ENCODE measurements around the gene MS4A6A.
"Not testable (repeated sequence)": the region's sequence is repeated elsewhere in the genome, so short reads cannot be mapped to it uniquely, and the experiment has no call there.

Gene MS4A6A

DNA sequence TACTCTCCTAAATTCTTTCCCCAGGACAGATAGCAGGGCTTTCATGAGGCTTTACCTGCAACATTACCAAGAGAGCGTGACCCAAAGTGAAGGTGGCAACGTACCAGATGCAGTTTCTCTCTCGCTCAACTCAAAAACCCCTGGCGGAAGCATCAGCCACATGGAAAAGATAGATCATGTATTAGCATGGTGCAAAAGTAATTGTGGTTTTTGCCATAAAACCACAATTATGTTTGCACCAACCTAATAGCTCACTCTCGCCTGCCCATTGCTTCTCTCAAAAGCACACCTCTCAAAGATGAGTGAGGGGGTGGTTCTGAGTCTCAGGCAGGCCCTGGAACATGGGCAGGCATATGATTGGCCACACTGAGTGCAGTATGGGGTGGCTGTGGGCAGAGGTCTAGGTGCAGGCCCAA, 7.0 kb downstream of the MS4A6A start:
- DNase-seq: no peak

DNA sequence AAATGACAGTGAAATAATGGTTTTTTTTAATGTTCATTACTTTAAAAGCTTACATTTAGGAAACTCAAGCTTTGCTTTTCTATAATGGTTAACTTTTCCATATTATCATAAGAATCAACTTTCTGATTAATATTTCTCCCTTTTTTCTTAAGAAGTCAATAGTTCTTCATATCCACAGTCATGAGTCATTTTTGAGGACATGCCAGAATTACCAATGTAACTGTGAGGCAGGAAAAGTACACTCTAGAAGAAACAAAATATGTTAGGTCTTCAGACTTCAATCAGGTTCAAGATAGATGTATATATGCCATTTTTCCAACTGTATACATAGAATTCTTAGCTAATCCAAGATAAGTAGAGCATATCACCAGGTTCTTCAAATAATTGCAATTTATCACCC, 10.9 kb downstream of the MS4A6A start:
- DNase-seq: no peak

DNA sequence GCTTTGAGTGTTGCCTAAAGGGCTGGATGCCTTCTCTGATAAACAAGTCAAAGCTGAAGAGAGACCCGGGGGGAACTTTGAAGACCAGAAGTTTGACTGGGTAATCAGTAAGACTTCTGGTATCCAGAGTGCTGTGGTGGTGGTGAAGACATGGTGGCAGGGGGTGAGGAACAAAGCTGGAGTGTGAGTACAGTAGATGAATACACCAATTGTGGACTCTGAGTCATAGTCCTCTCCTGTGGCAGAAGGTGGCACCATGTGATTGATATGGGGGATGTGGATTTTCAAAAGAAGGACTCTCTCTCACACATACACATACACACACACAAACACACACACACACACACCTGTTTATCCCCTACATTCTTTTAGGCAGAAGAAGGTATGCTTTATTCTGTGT, 12.3 kb downstream of the MS4A6A start:
- no peak for DNase-seq

DNA sequence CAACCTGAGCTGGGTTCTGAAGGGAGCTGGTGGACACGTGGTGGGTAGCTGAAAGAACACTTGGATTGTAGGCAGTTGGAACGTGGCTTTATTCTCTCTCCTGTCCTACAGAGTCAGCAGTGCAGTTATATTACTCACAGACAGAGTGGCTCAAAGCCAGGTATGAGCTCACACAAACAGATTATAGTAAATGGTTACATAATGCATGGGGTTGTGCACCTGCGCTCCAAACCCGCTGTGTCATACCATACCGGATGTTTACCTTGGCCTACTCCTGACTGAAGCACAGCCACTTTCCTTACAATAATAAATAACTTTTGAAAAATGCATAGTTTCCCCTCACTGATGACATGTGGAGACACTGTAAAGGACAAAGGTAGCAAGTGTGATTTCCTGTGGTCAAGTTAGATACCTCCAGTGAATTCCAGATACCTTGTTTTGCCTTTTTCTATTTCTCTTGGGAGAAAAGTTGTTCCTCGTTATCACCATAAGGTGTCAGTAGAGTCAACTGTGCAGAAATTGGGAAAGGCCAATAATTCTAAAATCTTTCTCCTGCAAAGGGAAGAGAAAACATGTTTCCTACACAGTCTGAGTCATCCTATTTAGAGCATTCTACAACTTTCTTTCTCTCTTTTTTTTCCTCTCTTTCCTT, 13.5 kb downstream of the MS4A6A start:
- DNase-seq: no peak

DNA sequence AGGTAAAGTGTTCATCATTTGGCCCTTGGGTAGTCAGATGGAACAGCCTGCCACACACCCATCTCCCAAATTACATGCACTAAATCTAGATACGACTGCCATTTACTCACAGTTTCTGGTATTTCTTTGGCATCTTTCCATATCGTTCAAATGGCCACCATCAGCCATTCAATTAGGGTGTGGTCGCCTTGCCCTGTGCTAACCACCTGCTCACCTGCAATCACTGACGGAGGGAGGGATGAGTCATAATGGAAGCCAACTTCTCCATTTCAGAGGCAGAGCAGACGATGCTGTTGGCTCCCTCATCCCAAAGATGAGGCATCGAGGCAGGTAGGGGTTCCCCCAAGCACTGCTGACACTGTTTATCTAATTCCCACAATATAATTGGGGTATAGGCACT, 14.6 kb downstream of the MS4A6A start:
- DNase-seq: no peak

DNA sequence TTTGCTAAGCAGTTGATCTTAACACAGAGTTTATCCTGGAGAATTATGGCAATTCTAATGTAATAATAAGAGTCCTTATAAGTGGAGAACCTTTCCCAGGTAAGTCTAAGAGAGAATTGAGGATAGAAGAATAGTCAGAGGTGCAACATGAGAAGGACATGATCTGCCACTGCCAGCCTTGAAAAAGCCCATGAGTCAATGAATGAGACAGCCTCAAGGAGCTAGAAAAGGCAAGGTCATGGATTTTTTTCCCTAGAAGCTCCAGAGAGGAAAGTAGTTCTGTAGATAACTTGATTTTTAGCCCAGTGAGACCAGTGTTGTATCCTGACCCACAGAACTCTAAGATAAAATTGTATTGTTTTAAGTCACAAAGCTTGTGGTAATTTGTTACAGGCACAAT, 16.9 kb downstream of the MS4A6A start:
- DNase-seq: no peak

DNA sequence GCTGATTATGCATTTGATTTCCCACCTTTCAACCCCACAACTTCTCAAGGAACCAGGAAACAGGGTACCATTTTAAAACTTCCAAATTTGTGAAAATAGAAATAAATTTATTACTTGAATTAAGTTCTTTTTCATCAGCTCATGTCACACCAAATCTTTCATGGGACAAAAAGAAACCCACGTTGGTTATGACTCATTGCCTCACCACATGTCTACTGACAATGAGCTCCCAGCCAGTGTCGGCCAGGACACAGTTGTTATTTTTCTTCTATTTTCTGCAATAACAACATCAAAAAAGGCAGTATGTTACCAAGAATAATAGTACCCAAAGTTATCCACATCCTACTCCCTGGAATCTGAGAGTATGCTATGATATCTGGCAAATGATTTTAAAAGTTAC, 17.3 kb downstream of the MS4A6A start:
- no peak for DNase-seq

DNA sequence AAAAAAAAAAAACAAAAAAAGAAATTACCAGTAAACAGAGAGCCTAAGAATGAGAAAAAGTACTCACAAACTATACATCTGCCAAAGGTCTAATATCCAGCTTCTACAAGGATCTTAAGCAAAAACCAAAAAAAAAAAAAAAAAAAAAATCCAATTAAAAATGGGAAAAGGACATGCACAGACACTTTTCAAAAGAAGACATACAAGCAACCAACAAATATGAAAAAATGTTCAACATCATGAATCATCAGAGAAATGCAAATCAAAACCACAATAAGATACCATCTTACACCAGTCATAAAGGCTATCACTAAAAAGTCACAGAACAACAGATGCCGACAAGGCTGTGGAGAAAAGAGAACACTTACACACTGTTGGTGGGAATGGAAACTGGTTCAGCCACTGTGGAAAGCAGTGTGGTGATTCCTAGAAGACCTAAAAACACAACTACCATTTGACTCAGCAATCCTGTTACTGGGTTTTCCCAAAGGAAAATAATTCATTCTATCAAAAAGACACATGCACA, 18.3 kb downstream of the MS4A6A start:
- DNase-seq: no peak

DNA sequence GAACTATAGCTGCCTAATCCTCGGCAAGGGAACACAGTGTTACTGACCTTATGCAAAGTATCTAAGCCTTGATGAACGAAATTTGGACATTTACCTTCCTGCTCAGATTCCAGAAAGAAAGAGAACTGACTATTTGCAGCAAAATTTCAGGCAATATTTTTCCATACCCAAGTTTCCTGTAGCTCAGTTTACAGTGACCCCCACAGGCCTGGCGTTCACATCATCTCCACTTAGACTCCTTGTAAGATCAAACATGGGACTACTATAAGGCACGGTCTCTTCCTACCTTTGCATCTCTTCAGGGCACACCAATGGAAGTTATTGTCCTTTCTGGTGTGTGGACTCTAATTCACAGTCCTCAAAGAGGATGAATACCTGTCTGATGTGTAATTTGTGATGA, 21.1 kb downstream of the MS4A6A start:
- no peak for DNase-seq

DNA sequence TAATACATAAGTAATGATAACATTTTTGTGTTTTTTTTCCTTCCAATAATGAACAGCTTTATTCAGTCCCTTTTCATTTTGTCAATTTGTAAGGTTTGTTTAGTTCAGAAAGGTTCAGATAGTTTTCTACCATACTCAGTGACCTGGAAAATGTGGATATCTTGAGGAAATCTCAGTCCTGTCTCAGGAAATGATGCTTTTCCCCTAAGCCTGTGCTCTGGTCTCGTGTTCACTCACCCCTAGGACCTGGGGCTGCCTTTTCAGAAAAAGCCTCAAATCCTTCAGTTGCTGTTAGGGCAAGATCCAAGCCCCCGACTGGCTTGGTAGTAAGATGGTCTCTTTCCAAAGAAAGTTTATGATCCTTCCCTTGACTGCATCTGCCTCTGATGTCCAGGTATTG, 21.8 kb downstream of the MS4A6A start:
- DNase-seq: no peak

DNA sequence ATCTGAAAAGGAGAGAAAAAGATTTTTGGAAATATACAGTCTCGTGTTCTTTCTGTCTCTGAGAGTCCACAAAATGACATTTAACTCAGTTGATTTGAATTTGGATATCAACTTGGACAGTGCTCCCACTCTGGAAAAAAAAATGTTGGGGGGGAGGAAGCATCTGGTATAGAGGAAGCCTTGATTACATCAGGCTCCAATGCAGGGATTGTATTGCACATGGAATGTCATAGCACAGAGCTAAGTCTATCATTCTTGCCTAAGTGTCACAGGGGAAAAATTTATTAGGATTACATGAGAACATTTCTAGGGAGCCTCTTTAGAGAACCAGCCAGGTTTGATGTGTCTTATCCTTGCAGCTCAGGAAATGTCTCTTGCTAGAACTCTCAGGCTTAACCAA, 23.0 kb downstream of the MS4A6A start:
- DNase-seq: no peak

DNA sequence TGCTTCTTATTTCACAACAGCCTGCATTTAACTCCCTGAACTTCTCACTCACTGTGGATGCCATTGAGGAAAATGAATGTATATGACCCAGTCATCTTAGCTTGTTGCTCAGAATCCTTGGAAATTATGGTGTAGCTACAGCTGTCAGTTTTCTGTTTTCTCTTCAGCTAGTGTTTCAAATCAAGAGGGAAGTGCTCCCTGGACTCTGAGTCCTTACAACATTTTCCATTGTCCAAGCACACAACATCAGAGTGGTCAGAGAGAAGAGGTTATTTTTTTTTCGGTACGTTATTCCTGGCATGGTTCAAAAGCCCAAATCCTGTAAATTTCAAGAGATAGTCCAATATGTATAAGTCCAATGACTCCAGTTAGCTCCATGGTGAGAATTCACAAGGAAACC, 23.6 kb downstream of the MS4A6A start:
- DNase-seq: no peak

DNA sequence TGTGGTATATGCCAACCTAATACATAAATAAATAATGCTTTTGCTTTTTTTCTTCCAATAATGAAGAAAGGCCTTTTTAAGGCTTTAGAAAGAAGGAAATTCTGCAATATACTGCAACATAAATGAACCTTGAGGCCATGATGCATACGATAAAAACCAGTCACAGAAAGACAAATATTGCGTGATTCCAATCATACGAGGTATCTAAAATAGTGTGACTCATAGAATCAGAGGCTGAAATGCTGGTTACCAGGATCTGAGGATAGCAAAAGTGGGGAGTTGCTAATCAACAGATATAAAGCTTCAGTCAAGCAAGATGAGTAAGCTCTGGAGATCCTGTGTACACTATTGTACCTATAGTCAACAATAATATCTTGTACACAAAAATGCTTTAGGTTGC, 24.2 kb downstream of the MS4A6A start:
- DNase-seq: no peak

DNA sequence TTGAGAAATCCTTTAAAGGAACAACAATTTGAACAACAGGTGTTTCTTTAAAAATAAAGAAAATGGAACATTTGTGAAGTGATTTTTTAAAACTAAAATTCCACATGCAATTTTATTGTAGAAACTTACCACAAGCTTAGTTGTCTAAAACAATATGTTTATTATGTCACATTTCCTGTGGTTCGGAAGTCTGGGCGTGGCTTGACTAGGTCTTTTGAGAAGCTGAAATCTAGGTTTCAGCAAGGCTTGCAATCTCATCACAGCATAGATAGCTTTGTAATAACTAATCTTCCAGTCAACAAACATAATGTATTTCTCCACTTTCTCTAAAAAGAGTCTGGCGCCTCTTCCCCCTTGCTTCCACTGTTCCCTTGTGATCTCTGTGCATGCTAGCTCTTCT, 27.0 kb downstream of the MS4A6A start:
- no peak for DNase-seq

DNA sequence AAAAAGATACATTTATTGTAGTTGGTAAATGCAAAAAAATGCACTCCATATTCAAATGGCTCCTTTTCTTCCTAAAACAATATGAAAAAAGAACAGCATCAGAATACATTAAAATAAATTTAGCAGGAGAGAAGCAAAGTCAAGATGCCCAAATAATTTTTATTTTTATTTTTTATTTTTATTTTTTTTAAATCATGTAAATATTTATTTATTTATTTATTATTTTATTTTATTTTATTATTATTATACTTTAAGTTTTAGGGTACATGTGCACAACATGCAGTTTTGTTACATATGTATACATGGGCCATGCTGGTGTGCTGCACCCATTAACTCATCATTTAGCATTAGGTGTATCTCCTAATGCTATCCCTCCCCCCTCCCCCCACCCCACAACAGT, 30.2 kb downstream of the MS4A6A start:
- DNase-seq: not testable (repeated sequence)

DNA sequence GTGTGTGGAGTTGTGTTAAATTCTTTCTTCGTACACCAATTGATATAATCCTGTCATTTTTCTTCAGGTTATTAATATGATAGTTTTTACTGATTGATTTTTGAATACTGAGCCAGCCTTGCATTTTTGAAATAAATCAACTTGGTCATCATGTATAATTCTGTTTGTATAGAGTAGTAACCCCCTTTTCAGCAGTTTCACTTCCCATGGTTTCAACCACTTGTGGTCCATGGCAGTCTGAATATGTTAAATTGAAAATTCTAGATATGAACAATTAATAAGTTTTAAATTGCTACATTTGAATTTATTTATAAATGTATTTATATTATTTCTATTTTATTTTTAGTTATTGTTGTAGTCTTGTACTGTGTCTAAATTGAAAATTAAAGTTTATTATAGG, 32.6 kb downstream of the MS4A6A start:
- no peak for DNase-seq

DNA sequence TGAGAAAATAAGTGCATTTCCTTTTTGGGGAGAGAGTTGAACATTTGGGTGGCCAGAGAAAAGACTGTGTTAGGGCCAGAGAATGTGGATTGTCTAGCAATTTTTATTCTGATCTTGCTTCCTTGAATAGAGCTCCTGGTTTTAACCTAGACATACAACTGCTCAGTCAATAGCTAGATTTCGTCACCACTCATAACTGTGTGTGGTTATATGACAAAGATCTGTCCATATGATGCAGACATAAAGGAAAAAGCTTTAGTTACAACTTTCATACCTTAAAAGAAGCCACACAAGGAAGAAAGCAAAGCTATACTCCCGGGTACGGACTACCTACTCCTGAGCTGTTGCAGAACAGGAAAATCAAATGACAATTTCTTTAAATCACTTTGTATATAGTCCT, 37.2 kb downstream of the MS4A6A start:
- no peak for DNase-seq

DNA sequence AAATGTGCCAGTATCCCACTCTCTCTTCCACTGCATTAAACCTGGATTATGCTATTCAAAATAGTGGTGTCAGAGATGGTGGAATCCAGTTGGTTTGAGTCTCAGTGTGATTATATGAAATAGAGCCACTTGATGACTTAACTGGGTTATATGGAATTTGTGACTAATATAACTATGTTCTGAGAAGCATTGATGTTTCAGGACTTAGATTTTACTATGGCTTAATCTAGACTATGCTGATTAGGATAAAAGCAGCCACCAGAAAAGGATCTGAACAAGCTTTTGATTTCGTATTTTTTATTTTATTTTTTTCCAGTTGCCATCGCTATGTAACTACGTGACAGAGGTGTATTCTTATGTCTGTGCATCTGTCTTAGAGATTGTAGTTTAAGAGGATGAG, 39.1 kb downstream of the MS4A6A start:
- DNase-seq: no peak

DNA sequence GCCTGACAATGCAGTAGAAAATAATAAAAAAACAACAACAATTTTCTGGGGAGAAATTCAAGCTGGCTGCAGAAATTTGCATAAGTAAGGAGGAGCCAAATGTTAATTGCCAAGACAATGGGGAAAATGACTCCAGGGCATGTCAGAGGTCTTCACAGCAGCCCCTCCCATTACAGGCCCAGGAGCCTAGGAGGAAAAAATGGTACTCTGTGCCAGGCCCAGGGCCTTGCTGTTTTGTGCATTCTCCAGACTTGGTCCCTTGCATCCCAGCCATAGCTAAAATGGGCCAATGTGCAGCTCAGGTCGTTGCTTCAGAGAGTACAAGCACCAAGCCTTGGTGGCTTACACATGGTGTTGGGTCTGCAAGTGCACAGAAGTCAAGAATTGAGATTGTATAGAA, 49.0 kb downstream of the MS4A6A start:
- no peak for DNase-seq

DNA sequence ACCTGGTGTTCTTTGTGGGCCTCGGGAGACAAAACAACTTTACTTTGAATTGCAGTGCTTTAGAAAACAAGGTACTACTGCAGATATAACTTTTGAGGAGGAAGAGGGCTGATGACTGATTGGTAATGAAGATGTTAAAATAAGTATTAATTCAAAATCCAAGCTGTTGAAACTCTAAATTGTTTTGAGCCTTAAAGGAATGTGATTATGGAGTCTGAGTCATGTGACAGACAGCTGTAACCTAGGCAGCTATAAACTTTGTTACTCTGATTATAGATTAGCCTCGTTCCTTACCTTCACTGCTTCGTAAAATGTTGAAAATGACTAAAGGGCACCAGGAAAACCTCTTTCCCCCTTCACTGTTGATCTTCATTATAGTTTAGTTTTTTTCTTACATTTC, 51.0 kb downstream of the MS4A6A start:
- DNase-seq: no peak

DNA sequence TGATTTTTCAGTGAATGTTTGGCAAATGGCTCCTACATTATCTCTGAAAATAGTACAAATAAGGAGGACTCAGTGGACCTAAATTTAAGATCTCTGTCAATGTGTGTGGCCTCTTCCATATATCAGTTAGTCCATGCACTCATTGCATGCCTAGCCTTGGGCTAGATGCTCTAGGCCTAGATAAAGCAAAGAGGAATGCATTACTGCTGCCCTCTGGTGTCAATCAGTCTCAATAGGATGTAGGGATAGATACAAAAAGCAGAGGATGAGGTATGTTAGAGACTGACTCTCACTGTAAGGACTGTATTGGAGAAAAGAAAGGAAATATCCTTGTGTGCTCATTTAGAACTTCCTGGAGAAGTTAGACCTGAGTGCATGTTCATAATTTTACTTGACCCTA, 52.4 kb downstream of the MS4A6A start:
- DNase-seq: no peak

DNA sequence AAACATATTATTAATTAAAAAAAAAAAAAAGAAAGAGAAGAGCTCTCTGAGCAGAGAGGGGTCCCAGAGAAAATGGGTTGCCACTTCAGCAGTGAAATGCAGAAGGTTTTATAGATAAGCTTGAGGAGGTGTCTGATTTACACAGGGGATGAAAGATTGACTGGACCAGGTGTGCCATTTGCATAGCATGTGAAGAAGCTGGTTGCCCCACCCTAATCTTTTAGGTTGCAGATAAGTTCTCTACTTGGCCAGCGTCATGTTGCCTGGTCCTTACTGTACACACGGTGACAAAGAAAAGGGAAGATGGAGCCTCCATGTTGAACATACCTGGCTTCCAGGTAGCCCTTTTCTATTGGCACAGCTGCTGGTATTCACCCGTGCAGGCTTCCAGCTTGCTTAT, 53.0 kb downstream of the MS4A6A start:
- no peak for DNase-seq

DNA sequence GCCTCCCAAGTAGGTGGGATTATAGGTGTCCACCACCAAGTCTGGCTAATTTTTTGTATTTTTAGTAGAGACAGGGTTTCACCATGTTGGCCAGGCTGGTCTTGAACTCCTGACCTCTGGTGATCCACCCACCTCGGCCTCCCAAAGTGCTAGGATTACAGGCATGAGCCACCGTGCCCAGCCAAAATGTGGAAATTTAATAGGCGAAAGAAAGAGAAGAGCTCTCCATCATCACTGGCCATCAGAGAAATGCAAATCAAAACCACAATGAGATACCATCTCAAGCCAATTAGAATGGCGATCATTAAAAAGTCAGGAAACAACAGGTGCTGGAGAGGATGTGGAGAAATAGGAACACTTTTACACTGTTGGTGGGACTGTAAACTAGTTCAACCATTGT, 54.0 kb downstream of the MS4A6A start:
- DNase-seq: not testable (repeated sequence)

DNA sequence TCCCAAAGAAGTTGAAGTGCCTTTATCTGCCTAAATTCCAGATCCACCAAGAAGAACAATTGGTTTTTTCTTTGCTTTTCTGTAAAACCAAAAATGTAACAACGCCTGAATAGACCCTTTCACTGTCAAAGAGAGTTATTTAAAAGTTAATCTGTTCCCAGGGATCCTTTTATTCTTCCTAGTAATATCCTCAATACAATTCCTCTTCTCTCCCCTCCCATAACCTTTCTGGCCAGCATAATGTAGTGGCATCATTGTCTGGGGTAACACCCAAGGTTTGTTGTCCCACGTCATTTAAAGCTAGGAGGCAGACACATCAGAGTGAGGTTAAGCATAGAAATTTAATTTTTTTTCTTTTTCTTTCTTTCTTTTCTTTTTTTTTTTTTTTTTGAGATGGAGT, 54.5 kb downstream of the MS4A6A start:
- no peak for DNase-seq

DNA sequence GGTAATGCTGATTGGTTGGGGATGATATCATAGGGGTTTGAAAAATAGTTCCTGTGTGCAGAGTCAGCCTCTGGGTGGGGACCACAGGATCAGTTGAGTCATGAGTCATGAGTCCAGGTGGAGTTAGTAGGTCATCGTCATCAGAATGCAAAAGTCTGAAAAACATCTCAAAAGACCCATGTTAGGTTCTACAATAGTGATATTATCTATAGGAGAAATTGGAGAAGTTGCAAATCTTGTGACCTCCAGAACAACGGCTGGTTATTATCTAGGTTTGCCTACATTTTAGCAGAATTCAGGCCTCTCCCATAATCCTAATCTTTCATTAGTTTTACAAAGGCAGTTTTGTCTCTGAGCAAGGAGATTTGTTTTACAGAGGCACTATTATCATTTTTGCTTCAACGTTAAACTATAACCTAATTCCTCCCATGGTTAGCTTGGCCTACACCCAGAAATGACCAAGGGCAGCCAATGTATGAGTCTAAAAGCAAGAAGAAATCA, 55.5 kb downstream of the MS4A6A start:
- DNase-seq: no peak
